GM19452 (cell line): Measurements from ENCODE around the gene IPCEF1.
"Not testable (repeated sequence)": the region's sequence is repeated elsewhere in the genome, so short reads cannot be mapped to it uniquely, and the experiment has no call there.

Experiments used
- ATAC-seq: cut with Tn5 transposase; IDR thresholded peaks from one replicate; pipeline ENCODE4 v1.9.1; 2021; ENCODE audit not compliant: unreplicated experiment

Gene IPCEF1

GRCh38 chr6:154227862-154228520, 128.6 kb downstream of the IPCEF1 start:
- no peak for ATAC-seq

GRCh38 chr6:154226461-154226860, 130.1 kb downstream of the IPCEF1 start:
- no peak for ATAC-seq

DNA sequence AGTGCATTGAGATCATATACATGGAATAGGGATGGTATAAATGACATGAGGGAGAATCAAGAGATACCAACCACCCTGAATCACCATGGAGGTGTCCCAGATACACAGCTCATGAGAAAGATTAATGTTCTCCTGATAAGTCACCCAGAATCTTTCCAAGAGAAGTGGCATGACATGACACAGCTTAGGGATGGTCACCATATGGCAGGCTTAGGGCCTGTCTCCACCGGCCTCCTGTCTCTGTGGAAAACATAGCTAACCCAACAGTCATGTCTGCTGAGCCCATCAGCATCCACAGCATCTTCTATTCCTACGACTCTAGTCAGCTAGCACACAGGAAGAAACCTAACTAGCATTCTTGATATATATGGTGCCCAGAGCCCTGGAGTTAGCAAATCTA, 133.3 kb downstream of the IPCEF1 start:
- no peak for ATAC-seq

DNA sequence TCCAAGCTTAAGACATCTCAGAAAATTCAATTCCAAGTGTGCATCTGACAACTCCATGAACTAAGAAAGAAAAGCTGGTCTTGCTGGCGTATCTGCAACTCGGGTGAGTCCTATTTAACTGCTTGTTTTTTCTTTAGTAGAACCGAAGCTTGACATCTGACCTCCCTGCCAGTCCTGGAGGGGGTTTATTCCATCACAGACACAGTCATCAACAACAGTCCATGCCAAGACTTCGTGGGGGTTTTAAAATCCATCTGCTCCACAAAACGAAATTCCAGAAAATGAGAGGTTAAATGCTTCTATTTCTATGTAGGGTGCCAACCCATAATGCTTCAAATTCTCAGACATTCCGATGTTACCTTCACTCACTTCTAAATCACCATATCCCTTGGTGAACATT, 133.9 kb downstream of the IPCEF1 start:
- ATAC-seq = no peak

DNA sequence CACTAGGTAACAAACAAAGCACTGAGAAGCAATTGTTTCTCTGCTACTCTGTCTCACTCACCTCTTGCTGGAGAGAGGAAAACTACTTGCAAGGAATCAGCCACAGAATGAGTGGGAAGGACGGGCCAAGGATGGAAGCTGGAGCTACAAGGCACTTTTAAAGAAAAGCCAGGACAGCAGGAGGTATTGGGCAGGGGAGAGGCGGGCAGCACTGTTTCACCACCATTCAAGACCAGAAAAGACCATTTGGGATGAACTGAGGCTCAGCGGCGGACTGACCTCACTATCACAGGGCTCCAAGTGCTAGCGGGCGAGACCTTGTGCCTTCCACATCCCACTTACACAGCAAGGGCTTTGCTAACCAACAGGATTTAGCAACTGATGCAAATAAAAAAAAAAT, 137.4 kb downstream of the IPCEF1 start:
- no peak for ATAC-seq

GRCh38 chr6:154218787-154219186, 137.8 kb downstream of the IPCEF1 start:
- no peak for ATAC-seq

- ATAC-seq = no peak
Observed at GRCh38 chr6:154218301-154218700, 138.3 kb downstream of the IPCEF1 start.

DNA sequence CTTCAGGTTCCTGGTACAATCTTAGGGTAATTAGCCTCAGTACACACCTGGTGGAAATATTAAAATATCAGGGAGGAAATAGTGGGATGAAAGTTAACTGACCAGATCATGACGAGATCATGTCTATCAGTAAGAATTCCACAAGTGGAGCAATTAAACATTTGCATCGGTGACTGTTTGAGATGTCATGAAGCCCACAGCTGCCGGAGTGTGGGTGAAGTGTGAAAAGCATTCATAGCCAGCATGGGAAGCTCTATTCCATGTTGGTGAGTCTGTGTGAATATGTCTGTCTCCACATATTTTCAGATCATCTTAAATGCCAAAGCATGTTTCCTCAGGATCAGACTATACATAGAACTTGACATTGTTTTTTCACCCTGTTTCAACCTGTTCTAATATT, 142.8 kb downstream of the IPCEF1 start:
- no peak for ATAC-seq

DNA sequence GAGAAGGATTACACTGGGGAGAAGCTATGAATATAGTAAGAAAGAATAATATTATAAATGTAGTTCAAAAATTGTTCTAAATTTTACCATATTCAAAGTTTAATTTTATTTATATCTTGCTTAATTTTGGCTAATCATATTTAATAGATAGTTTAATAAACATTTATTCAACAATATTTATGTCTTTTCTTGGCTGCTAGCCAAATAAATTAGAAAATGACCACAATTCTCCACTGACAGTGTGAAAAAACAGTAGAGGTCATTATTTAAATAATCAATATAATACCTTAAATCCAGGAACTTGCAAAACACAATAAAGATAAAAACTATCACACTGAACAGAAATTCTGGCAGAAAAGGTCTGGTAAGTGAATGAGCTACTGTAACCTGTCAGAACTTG, 145.9 kb downstream of the IPCEF1 start:
- ATAC-seq = no peak

DNA sequence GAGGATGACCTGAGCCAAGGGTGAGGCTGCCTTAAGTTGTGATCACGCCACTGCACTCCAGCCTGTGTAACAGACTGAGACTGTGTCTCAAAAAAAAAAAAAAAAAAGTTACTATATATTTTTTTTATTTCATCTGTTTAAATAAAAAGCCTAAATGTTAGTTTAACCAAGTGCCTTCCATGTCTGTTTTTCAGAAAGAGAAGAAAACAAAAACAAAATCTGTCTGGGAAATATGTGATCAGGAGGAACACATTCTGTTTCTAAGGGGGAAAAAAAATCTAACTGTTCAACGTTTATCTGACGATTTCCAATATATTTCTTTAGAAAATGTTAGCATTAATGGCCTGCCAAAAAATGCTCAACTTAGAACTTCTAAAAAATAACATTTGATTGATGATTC, 147.0 kb downstream of the IPCEF1 start:
- no peak for ATAC-seq

DNA sequence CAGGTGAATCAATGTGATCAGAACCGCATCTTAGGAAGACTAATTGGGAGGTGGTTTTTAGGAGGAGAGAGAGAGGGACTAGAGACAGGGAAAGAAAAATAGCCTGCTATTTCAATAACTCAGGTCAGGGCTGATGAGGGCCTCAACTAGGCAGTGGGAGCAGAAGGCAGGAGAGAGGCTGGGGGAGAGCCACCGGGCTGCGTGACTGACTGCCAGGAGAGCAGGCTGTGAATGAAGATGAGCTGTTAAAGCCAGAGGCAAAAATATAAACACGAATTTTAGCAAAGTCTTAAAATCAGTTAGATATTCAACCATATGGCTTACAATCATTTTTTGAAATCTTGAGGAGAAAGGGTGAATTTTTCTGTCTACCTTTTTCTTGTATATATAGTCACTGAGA, 149.6 kb downstream of the IPCEF1 start:
- ATAC-seq = no peak

- no peak for ATAC-seq
Observed at GRCh38 chr6:154206141-154206540, 150.5 kb downstream of the IPCEF1 start.

DNA sequence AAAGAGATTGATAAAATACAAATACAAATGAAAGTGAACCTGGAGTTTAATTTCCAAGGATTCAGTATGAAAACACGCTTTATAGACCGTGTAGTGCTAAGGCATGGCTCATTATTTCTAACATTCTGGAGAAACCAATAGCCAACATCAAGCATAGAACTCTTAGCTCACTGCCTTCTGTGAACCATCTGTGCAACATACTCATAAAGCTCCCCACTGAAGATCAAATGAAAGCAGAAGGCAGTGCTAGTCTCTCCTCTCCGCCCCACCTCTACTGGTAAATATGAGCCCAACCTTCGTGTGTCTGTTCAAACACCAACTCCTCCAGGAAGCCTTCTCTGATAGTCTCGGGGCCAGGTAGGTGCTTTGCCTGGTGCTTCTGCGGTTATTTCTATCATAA, 153.6 kb downstream of the IPCEF1 start:
- ATAC-seq = no peak

- no peak for ATAC-seq
Observed at GRCh38 chr6:154202339-154202738, 154.3 kb downstream of the IPCEF1 start.

GRCh38 chr6:154201688-154202087, 154.9 kb downstream of the IPCEF1 start:
- not testable (repeated sequence) for ATAC-seq

DNA sequence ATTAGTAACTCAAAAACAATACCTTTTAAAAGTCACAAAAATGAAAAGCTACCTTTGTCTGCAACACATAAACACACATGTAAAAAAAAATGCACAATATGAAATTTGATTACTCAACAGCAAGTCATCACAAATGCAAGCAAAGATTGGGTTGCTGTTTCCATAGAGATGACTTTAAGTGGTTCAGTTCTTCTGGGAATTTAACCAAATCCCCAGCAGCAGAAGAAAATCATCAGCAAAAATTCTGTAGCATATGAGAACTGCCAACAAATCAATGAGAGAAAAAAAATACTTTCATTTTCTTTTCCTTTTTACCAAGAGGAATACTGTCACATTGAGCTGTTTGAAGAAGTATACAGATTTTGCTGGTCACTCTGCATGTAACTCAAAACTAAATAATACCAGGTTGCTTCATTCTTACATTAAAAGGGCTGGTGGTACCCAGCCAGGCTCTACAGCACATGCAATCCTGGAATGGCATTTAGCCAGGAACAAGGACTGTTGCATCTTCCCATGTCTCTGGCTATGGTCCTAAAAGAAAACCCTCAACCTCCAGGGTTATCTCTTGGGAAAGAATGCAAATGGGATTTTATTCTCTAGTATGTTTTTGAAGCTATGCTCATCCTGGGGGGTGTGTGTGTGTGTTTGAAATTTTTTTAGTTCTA, 159.3 kb downstream of the IPCEF1 start:
- ATAC-seq = no peak

- ATAC-seq = no peak
Observed at GRCh38 chr6:154196333-154196885, 160.2 kb downstream of the IPCEF1 start.

- no peak for ATAC-seq
Observed at GRCh38 chr6:154187714-154188113, 168.9 kb downstream of the IPCEF1 start.

DNA sequence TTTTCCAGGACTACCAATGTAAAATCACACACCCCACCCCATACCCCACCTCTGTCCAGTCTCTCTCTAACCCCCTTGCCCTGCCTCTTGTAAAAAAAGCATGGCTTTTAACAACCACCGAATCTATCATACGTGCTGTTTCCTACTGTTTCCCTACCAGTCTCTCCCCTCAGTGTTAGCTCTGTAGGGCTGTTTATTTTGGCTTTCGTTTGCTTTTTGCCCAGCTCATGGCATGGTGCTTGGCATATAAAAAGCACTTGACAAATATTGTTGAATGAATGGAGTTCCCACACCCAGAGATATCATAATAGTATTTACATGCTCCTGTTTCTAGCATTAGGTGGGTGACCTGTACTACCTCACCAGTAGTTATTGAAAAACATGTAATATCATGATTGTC, 169.4 kb downstream of the IPCEF1 start:
- ATAC-seq = no peak

DNA sequence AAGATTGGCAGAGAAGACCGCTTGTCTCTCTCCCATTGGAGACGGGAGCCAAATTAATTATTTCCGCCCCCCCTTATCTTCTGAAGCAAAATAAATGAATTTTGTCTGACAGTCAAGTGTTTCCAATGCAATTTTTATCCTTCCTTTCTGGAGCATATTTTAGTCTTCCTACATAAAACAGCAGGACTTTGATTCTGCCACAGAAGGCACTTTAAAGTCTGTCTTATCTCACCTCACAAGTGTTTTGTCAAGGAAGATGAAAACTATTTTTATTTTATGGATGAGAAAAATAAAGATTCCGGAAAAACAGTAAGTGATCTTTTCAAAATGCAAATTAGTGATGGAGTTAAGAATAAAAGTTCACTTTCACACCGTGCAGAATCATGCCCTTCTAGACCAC, 177.2 kb downstream of the IPCEF1 start:
- ATAC-seq = no peak

DNA sequence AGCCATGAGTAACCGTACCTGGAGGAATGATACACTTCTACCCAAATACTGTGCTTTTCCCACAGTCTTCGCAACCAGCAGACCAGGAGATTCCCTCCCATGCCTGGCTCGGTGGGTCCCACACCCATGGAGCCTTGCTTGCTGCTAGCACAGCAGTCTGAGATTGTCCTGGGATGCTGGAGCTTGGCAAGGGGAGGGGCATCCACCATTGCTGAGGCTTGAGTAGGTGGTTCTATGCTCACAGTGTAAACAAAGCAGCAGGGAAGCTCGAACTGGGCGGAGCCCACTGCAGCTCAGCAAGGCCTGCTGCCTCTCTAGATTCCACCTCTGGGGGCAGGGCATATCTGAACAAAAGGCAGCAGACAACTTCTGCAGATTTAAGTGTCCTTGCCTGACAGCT, 184.2 kb downstream of the IPCEF1 start:
- ATAC-seq = not testable (repeated sequence)

DNA sequence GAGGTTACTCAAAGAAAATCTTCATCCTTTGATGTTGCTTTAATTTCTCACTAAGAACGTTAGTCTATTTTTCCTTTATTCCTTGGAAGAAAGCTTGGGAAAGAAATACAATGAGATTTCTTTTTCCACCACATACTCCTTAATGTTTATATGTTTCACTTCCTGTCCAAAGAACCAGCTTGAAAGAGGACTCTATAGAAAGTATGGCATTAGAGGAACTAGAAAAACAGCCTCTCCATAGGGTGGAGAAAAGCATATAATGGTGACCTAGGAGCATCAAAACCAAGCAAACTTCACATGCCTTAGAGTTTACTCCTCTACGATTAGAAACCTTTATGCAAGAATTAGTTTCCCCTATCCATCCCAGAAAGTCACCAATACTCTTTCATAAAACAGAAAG, 186.5 kb downstream of the IPCEF1 start:
- no peak for ATAC-seq
